ENCODE results near the gene TINAGL1. TPM values are rescaled to one million over a fixed set of nuclear protein-coding genes. Genes with fewer than 3 reads are reported as not detected.

The TINAGL1 gene
- total RNA-seq, 2 donors from 2014 or later = 116 to 130 TPM

DNA sequence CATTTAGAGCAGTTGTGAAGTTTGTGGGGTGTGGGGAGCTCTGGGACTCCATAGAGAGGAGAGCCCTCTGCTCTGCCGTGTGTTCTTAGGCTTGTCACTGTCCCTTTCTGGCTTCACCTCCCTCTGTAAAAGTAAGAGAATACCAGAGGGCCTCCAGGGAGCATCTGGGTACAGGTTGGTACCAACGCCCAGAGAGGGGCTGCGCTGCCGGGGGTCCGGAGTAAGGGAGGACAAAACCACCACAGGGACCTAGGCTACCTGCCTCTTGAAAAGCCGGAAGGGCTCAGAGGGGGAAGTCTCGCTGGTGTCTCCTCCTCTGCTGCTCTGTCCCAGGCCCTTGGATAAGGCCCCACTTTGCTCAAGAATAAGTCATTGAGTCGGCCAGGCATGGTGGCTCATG is 3.1 kb upstream of the TINAGL1 start:
- intact Hi-C loops (cut with DNase I) = no loop called here
- H3K36me3 ChIP-seq = no peaks in the 10 kb centered on the region
- H3K9me3 ChIP-seq = no peaks in the 10 kb centered on the region
- peaks cover 6% of the 10 kb centered on the region for H3K4me1 ChIP-seq
- H3K9ac ChIP-seq (ENCODE audit: low read depth in 2 of 2, low read length in 2 of 2) = no peak overlapping the region
- peak overlapping the region; percentile 88 for H3K27ac ChIP-seq
- TF ChIP-seq, protein P1, sequence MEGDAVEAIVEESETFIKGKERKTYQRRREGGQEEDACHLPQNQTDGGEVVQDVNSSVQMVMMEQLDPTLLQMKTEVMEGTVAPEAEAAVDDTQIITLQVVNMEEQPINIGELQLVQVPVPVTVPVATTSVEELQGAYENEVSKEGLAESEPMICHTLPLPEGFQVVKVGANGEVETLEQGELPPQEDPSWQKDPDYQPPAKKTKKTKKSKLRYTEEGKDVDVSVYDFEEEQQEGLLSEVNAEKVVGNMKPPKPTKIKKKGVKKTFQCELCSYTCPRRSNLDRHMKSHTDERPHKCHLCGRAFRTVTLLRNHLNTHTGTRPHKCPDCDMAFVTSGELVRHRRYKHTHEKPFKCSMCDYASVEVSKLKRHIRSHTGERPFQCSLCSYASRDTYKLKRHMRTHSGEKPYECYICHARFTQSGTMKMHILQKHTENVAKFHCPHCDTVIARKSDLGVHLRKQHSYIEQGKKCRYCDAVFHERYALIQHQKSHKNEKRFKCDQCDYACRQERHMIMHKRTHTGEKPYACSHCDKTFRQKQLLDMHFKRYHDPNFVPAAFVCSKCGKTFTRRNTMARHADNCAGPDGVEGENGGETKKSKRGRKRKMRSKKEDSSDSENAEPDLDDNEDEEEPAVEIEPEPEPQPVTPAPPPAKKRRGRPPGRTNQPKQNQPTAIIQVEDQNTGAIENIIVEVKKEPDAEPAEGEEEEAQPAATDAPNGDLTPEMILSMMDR (IDR thresholded peaks at IDR 0.05) = no peak
- no peak overlapping the region for H3K4me3 ChIP-seq
- no peaks in the 10 kb centered on the region for H3K27me3 ChIP-seq
- DNase-seq = peak; percentile 20

GRCh38 chr1:31574749-31575368 is 1.5 kb upstream of the TINAGL1 start:
- Histone ChIP-seq H3K36me3 (no peaks in the 10 kb centered on the region), H3K4me1 (peaks cover 6% of the 10 kb centered on the region), H3K27ac (peak overlapping the region; percentile 88), H3K27me3 (no peaks in the 10 kb centered on the region), H3K9me3 (no peaks in the 10 kb centered on the region), H3K4me3 (no peak overlapping the region), H3K9ac (ENCODE audit: low read depth in 2 of 2, low read length in 2 of 2) (peak overlapping the region; percentile 94 to 99)
- peak; percentile 22 for DNase-seq
- intact Hi-C loops (cut with DNase I) = no loop called here
- TF ChIP-seq, protein P1 (IDR thresholded peaks at IDR 0.05) = no peak

DNA sequence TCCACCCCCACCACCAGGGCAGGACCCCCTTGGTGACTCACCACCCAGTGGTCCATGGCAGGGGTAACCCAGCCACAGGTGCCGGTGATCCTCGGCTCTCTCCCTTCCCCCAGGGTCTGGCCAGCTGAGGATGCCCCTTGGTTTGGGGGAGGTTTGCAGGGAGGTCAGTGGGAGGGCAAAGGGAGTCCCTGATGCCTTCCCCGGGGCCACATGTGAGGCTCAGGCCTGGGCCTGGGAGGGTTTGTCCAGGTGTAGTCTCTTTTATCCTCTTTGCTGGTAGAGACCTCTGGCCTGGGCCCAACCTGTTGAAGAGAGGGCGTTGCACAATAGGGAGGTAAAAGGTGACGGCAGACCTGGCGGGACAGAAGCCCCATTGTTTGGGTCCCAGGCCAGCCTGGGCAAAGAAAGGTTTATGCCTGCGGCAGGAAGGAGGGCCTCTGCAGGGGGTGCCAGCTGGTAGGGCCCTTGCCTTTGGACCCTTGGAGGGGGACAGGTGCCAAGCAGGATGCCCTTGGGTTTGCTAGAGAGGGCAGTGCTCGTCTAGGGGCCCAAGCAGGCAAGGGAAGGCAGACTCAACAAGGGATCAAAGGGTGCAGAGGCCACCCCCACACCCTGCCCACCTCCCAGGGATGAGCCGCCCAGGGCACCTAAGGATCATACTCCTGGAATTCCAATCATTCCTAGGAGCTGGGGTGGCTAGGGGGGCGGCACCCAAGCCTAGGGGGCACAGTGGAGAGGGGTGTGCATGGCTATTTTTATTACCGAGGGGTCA is 760 bp upstream of the TINAGL1 start:
- TF ChIP-seq, protein P1 (IDR thresholded peaks at IDR 0.05) = no peak
- H3K9me3 ChIP-seq = no peaks in the 10 kb centered on the region
- peak; percentile 90 for DNase-seq
- peaks cover 6% of the 10 kb centered on the region for H3K4me1 ChIP-seq
- peak overlapping the region; percentile 94 to 99 for H3K9ac ChIP-seq (ENCODE audit: low read depth in 2 of 2, low read length in 2 of 2)
- H3K27ac ChIP-seq = peak overlapping the region; percentile 88
- intact Hi-C loops (cut with DNase I) = no loop called here
- H3K36me3 ChIP-seq = no peaks in the 10 kb centered on the region
- H3K27me3 ChIP-seq = no peaks in the 10 kb centered on the region
- H3K4me3 ChIP-seq = peak overlapping the region; percentile 78

GRCh38 chr1:31576743-31577455 is 584 bp downstream of the TINAGL1 start:
- Histone ChIP-seq H3K27me3 (no peaks in the 10 kb centered on the region), H3K36me3 (no peaks in the 10 kb centered on the region), H3K27ac (peak overlapping the region; percentile 88), H3K9ac (ENCODE audit: low read depth in 2 of 2, low read length in 2 of 2) (peak overlapping the region; percentile 94 to 99), H3K4me3 (peak overlapping the region; percentile 78), H3K4me1 (peaks cover 6% of the 10 kb centered on the region), H3K9me3 (no peaks in the 10 kb centered on the region)
- intact Hi-C loops (cut with DNase I) = no loop called here
- DNase-seq = peak; percentile 50
- TF ChIP-seq, protein P1 (IDR thresholded peaks at IDR 0.05) = no peak

GRCh38 chr1:31577515-31578192 is 1.3 kb downstream of the TINAGL1 start:
- Histone ChIP-seq H3K4me1 (peaks cover 6% of the 10 kb centered on the region), H3K4me3 (peak overlapping the region; percentile 78), H3K36me3 (no peaks in the 10 kb centered on the region), H3K27me3 (no peaks in the 10 kb centered on the region), H3K27ac (peak overlapping the region; percentile 88), H3K9ac (ENCODE audit: low read depth in 2 of 2, low read length in 2 of 2) (peak overlapping the region; percentile 94 to 99), H3K9me3 (no peaks in the 10 kb centered on the region)
- TF ChIP-seq, protein P1 (IDR thresholded peaks at IDR 0.05) = no peak
- intact Hi-C loops (cut with DNase I) = no loop called here
- peak; percentile 73 for DNase-seq

Data from colonic mucosa (tissue), 4 donors.